Measurements from ENCODE around the gene ASPRV1.
"Not testable (repeated sequence)": the region's sequence is repeated elsewhere in the genome, so short reads cannot be mapped to it uniquely, and the experiment has no call there.

Gene ASPRV1

GRCh38 chr2:69961496-69961895, at the start of gene ASPRV1:
Gene ASPRV1 (minus strand): TSS chr2:69961631. CDS start chr2:69961436, 195 bp downstream.
- no peak for DNase-seq

GRCh38 chr2:70010576-70011111, 49.2 kb upstream of the ASPRV1 start:
- DNase-seq, result no peak

GRCh38 chr2:70009762-70010575, 48.5 kb upstream of the ASPRV1 start:
- DNase-seq, result no peak

- DNase-seq, result no peak
Measured at GRCh38 chr2:70008290-70008689, 46.9 kb upstream of the ASPRV1 start.

GRCh38 chr2:70007151-70007550, 45.7 kb upstream of the ASPRV1 start:
- no peak for DNase-seq

GRCh38 chr2:70006447-70006784, 45.0 kb upstream of the ASPRV1 start:
- no peak for DNase-seq

- no peak for DNase-seq
Measured at GRCh38 chr2:70005752-70006446, 44.5 kb upstream of the ASPRV1 start.

GRCh38 chr2:70005216-70005615, 43.8 kb upstream of the ASPRV1 start:
- no peak for DNase-seq

- DNase-seq, result no peak
Measured at GRCh38 chr2:70003093-70003830, 41.8 kb upstream of the ASPRV1 start.

GRCh38 chr2:70002241-70002899, 40.9 kb upstream of the ASPRV1 start:
- no peak for DNase-seq

GRCh38 chr2:70000529-70000928, 39.1 kb upstream of the ASPRV1 start:
- DNase-seq, result not testable (repeated sequence)

- no peak for DNase-seq
Measured at GRCh38 chr2:69998761-69999160, 37.3 kb upstream of the ASPRV1 start.

GRCh38 chr2:69997015-69997830, 35.8 kb upstream of the ASPRV1 start:
- DNase-seq, result no peak

- no peak for DNase-seq
Measured at GRCh38 chr2:69995511-69995910, 34.1 kb upstream of the ASPRV1 start.

- DNase-seq, result no peak
Measured at GRCh38 chr2:69994166-69994565, 32.7 kb upstream of the ASPRV1 start.

GRCh38 chr2:69993708-69994107, 32.3 kb upstream of the ASPRV1 start:
- no peak for DNase-seq

- no peak for DNase-seq
Measured at GRCh38 chr2:69993048-69993565, 31.7 kb upstream of the ASPRV1 start.

GRCh38 chr2:69992310-69993047, 31.0 kb upstream of the ASPRV1 start:
- no peak for DNase-seq

- DNase-seq, result no peak
Measured at GRCh38 chr2:69989441-69990105, 28.1 kb upstream of the ASPRV1 start.

GRCh38 chr2:69989009-69989408, 27.6 kb upstream of the ASPRV1 start:
- no peak for DNase-seq

Data from activated CD4-positive, alpha-beta T cell treated with anti-CD3 and anti-CD28 coated beads for 1 hour (primary cell).